ENCODE data around the gene CACNA1S. TPM values are rescaled to one million over a fixed set of nuclear protein-coding genes. Genes with fewer than 3 reads are reported as not detected.

CACNA1S gene
- total RNA-seq, 1 donor from 2014 or later: not detected

- Histone ChIP-seq H3K79me2 (ENCODE audit: insufficient read depth, low read length) (no peaks in the 10 kb centered on the region), H3K27ac (ENCODE audit: low read depth, low read length) (no peak overlapping the region), H2AFZ (ENCODE audit: low read depth, low read length) (no peak overlapping the region), H4K20me1 (ENCODE audit: insufficient read depth, low read length) (no peaks in the 10 kb centered on the region), H3K9ac (ENCODE audit: low read length) (no peak overlapping the region), H3K4me3 (ENCODE audit: insufficient read depth, low read depth, low read length) (no peak overlapping the region), H3K27me3 (ENCODE audit: insufficient read depth, low read length) (peaks cover 10% of the 10 kb centered on the region), H3K4me2 (ENCODE audit: low read length) (no peak overlapping the region), H3K36me3 (ENCODE audit: insufficient read depth, low read length) (no peaks in the 10 kb centered on the region), H3K9me3 (ENCODE audit: insufficient read depth, low read depth, low read length) (no peaks in the 10 kb centered on the region), H3K4me1 (ENCODE audit: insufficient read depth, low read length) (no peaks in the 10 kb centered on the region)
- H3K4me3 Mint-ChIP-seq (ENCODE audit: unreplicated experiment): no peak overlapping the region
- no peaks in the 10 kb centered on the region for H3K4me1 Mint-ChIP-seq (ENCODE audit: low read depth, unreplicated experiment)
- H3K27me3 Mint-ChIP-seq (ENCODE audit: low read depth, unreplicated experiment): peaks cover 53% of the 10 kb centered on the region
- peaks cover 1% of the 10 kb centered on the region for H3K9me3 Mint-ChIP-seq (ENCODE audit: unreplicated experiment)
- no peak for DNase-seq (ENCODE audit: low read depth)
- no peak for FAIRE-seq
- TF ChIP-seq CTCF (IDR thresholded peaks at IDR 0.05; ENCODE audit: insufficient read depth, low read depth, low read length) (no peak), EZH2 (IDR thresholded peaks at IDR 0.05; ENCODE audit: insufficient read depth, low read length) (no peak)
- H3K27ac Mint-ChIP-seq (ENCODE audit: unreplicated experiment): no peak overlapping the region
- no peaks in the 10 kb centered on the region for H3K36me3 Mint-ChIP-seq (ENCODE audit: low read depth, unreplicated experiment)
These were observed 32.1 kb downstream of the CACNA1S start for GRCh38 chr1:201080135-201080534.

GRCh38 chr1:201077736-201078135, 34.5 kb downstream of the CACNA1S start:
- no peaks in the 10 kb centered on the region for H3K79me2 ChIP-seq (ENCODE audit: insufficient read depth, low read length)
- no peak overlapping the region for H3K4me3 ChIP-seq (ENCODE audit: insufficient read depth, low read depth, low read length)
- H3K9ac ChIP-seq (ENCODE audit: low read length): no peak overlapping the region
- H2AFZ ChIP-seq (ENCODE audit: low read depth, low read length): no peak overlapping the region
- TF ChIP-seq EZH2 (IDR thresholded peaks at IDR 0.05; ENCODE audit: insufficient read depth, low read length): no peak
- TF ChIP-seq CTCF (IDR thresholded peaks at IDR 0.05; ENCODE audit: insufficient read depth, low read depth, low read length): no peak
- Mint-ChIP-seq H3K4me3 (ENCODE audit: unreplicated experiment) (no peak overlapping the region), H3K4me1 (ENCODE audit: low read depth, unreplicated experiment) (no peaks in the 10 kb centered on the region), H3K27ac (ENCODE audit: unreplicated experiment) (no peak overlapping the region), H3K27me3 (ENCODE audit: low read depth, unreplicated experiment) (peaks cover 50% of the 10 kb centered on the region), H3K36me3 (ENCODE audit: low read depth, unreplicated experiment) (no peaks in the 10 kb centered on the region), H3K9me3 (ENCODE audit: unreplicated experiment) (peaks cover 5% of the 10 kb centered on the region)
- DNase-seq (ENCODE audit: low read depth) (no peak), FAIRE-seq (no peak)
- no peaks in the 10 kb centered on the region for H3K4me1 ChIP-seq (ENCODE audit: insufficient read depth, low read length)
- no peaks in the 10 kb centered on the region for H3K27me3 ChIP-seq (ENCODE audit: insufficient read depth, low read length)
- no peak overlapping the region for H3K4me2 ChIP-seq (ENCODE audit: low read length)
- H4K20me1 ChIP-seq (ENCODE audit: insufficient read depth, low read length): no peaks in the 10 kb centered on the region
- no peaks in the 10 kb centered on the region for H3K36me3 ChIP-seq (ENCODE audit: insufficient read depth, low read length)
- H3K27ac ChIP-seq (ENCODE audit: low read depth, low read length): no peak overlapping the region
- no peaks in the 10 kb centered on the region for H3K9me3 ChIP-seq (ENCODE audit: insufficient read depth, low read depth, low read length)

DNA sequence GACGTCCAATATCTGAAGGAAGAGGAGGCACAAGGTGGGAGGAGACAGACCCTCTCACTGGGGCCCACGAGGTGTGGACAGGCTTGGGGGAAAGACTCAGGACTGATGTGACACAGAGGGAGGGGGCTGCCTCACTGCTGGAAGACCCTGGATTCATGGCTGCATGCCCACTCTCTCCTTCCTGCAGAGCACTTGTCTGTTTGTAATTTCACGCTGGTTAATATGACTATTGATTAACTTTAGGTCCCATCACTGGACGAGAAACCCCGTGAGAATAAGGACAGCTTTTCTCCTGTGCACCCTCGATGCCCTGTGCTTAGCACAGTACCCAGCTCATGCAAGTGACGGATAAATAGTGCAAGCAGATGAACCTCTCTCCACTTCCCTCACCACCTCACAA, 35.1 kb downstream of the CACNA1S start:
- no peak overlapping the region for H3K9ac ChIP-seq (ENCODE audit: low read length)
- H4K20me1 ChIP-seq (ENCODE audit: insufficient read depth, low read length): no peaks in the 10 kb centered on the region
- Mint-ChIP-seq H3K27ac (ENCODE audit: unreplicated experiment) (no peak overlapping the region), H3K4me1 (ENCODE audit: low read depth, unreplicated experiment) (peaks cover under 1% of the 10 kb centered on the region), H3K4me3 (ENCODE audit: unreplicated experiment) (no peak overlapping the region), H3K36me3 (ENCODE audit: low read depth, unreplicated experiment) (no peaks in the 10 kb centered on the region), H3K9me3 (ENCODE audit: unreplicated experiment) (peaks cover 5% of the 10 kb centered on the region), H3K27me3 (ENCODE audit: low read depth, unreplicated experiment) (peaks cover 52% of the 10 kb centered on the region)
- H2AFZ ChIP-seq (ENCODE audit: low read depth, low read length): no peak overlapping the region
- no peak overlapping the region for H3K4me3 ChIP-seq (ENCODE audit: insufficient read depth, low read depth, low read length)
- no peaks in the 10 kb centered on the region for H3K79me2 ChIP-seq (ENCODE audit: insufficient read depth, low read length)
- no peaks in the 10 kb centered on the region for H3K36me3 ChIP-seq (ENCODE audit: insufficient read depth, low read length)
- no peak for DNase-seq (ENCODE audit: low read depth)
- no peak for FAIRE-seq
- TF ChIP-seq EZH2 (IDR thresholded peaks at IDR 0.05; ENCODE audit: insufficient read depth, low read length): no peak
- no peak overlapping the region for H3K27ac ChIP-seq (ENCODE audit: low read depth, low read length)
- H3K27me3 ChIP-seq (ENCODE audit: insufficient read depth, low read length): no peaks in the 10 kb centered on the region
- no peaks in the 10 kb centered on the region for H3K4me1 ChIP-seq (ENCODE audit: insufficient read depth, low read length)
- H3K9me3 ChIP-seq (ENCODE audit: insufficient read depth, low read depth, low read length): no peaks in the 10 kb centered on the region
- no peak overlapping the region for H3K4me2 ChIP-seq (ENCODE audit: low read length)

All from astrocyte (in vitro differentiated cells and primary cell).